DMS79 treated with DMSO at 0.1 percent for 48 hours (cell line): ENCODE data around the gene AP4S1.
"Not testable (repeated sequence)": the region's sequence is repeated elsewhere in the genome, so short reads cannot be mapped to it uniquely, and the experiment has no call there.

Source experiments
- DNase-seq: peaks from one replicate; lab custom pipeline; 2025; lab: John Stamatoyannopoulos, UW

The AP4S1 gene

DNA sequence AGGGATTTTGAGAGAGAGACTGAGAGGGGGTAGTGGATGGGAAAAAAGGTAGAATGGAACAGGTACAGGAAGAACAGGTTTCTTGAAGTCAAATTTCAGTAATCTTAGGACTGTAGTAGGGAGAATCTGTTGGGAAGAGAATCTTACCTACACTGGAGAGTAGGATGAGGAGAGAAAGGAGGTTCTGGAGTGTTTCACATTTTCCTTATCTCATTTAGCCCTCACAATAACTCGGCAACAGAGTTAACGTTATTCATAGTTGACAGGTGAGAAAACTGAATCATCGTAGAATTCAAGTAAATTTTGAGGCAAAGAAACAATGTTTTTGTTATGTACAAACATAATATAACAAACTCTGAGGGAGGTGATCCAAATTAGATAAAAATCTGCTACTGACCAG is 17.9 kb downstream of the AP4S1 start:
- no peak for DNase-seq

DNA sequence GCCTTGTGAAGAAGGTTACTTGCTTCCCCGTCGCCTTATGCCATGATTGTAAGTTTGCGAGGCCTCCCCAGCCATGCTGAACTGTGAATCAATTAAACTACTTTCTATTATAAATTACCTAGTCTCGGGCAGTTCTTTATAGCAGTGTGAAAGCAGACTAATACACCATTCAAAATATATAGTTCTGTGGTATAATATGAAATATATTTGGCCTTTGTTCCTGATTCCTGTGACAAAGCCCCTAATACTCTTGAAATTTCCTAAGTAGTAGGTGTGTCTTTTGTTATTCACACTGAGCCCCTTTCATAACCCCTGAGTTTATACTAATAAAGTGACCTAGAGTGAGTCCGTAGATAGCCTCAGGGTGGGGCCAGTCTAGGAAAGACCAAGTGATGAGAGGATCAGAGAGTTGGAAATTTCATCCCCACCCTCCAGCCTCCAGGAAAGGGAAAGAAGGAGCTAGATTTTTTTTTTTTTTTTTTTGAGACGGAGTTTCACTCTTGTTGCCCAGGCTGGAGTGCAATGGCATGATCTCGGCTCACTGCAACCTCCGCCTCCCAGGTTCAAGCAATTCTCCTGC is 20.1 kb downstream of the AP4S1 start:
- no peak for DNase-seq

DNA sequence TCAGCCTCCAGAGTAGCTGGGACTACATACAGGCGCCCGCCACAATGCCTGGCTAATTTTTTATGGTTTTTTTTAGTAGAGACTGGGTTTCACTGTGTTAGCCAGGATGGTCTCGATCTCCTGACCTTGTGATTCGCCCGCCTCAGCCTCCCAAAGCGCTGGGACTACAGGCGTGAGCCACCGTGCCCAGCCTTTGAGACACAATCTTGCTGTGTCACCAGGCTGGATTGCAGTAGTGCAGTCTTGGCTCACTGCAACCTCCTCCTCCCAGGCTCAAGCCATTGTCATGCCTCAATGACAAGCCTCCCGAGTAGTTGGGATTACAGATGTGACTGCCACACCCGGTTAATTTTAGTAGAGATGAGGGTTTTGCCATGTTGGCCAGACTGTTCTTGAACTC is 22.1 kb downstream of the AP4S1 start:
- DNase-seq = no peak

GRCh38 chr14:31051023-31051422 is 25.6 kb downstream of the AP4S1 start:
- DNase-seq = no peak

- no peak for DNase-seq
Measured at GRCh38 chr14:31051511-31051910, 26.1 kb downstream of the AP4S1 start.

DNA sequence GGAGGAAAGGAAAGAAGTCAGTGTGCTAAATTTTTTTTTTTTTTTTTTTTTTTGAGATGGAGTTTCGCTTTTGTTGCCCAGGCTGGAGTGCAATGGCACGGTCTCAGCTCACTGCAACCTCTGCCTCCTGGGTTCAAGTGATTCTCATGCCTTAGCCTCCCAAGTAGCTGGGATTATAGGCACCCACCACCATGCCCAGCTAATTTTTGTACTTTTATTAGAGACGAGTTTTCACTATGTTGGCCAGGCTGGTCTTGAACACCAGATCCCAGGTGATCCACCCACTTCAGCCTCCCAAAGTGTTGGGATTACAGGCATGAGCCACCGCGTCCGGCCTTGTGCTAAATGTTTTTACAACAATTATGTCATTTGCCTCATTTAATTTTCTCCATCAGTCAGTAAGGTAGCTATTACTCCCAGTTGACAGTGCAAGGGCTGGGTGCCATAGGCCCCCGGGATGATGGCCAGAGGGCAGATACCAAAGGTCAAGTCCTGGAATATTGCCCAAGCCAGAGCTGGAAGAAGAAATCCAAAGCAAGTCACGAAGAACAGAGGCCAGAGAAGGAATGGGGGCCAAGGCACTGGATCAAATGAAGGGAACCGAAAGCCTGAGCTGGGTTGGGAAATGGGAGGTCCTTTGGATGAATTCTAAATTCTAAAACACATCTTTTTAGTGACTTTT is 27.6 kb downstream of the AP4S1 start:
- DNase-seq = not testable (repeated sequence)

GRCh38 chr14:31057035-31057434 is 31.6 kb downstream of the AP4S1 start:
- no peak for DNase-seq

GRCh38 chr14:31057701-31058364 is 32.4 kb downstream of the AP4S1 start:
- no peak for DNase-seq

DNA sequence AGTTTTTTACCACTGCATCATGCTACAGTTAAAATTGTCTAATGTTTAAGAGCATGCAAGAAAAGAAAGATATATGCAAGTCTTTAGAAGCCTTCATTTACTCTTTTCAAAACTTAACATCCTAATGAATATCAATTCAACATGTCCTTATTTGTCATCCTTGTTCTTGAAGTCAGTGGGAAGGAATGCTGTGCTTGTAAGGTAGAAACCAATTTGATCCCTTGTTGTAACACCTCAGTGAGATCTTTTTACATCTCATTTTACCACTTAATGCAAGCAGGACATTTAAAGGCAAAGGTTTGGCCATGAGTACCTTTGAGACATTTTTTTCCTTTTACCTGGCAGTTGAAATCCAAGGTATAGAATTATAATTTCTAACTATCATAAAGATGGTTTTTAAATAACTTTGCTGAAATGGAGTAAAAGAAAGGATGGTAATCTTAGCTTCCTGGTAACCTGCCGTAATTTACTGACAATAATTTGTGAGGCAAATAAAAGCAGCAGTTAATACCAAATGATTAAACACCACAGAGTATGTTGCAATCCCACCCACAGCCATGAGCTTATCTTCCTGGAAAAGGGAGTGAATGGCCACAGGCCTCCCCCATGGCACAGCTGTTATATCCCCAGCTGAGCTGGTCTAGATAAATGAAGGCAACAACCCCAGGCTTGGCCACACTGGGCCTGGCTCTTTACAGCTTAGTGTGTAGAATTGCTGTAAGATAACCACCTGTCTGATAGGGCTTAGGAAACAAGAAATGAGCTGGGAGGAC is 33.9 kb downstream of the AP4S1 start:
- DNase-seq = no peak

DNA sequence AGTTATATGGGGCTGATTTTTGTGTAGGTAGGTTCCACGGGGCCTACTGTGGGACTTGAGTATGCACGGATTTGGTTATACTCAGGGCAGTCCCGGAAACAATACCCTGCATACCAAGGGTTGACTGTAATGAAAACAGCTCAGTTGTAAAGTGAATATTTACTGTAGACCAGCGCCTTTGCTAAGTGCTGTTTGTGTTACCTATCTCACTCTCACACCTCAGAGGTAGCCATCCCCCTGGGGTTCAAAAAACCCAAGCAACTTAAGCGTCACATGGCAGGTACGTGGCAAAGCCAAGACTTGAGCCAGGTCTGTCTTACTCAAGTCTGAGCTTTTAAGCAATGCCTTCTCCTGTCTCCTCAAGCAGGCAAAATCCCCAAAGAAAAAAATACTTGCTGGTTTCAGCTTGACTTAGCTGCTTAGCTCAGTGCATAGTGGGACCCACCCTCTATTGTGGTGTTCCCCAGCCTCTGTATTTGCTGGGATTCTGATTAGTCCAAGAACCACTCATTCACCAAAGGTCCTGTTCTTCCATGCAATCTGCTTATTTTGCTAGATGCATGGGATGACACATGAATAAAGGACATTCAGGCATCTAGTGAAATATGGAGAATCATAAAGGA is 34.9 kb downstream of the AP4S1 start:
- no peak for DNase-seq

DNA sequence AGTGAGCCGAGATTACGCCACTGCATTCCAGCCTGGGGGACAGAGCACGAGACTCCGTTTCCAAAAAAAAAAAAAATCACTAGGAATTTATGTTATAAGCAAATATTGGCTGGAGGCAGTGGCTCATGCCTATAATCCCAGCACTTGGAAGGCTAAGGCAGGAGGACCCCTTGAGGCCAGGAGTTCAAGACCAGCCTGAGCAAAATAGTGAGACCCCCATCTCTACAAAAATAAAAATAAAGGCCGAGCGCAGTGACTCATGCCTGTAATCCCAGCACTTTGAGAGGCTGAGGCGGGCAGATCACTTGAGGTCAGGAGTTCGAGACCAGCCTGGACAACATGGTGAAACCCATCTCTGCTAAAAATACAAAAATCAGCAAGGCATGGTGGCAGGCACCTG is 37.5 kb downstream of the AP4S1 start:
- not testable (repeated sequence) for DNase-seq

DNA sequence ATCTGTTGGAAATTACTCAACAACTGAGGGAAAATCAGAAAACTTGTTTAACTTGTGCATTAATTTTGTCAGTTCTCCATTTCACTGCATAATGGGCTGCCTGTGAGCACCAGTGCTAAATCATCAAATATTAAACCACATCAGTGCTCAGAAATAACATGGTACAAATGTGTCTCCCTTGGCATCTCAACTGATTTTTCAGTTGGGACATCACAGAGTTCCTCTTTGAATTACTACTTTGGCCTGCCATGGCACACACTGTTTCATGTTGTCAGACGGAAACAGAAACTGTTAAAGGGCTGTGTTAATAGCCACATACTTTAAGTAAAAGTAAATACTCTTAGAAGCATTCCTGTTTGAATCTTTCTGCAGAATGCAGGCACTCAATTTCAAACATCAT is 42.8 kb downstream of the AP4S1 start:
- no peak for DNase-seq

GRCh38 chr14:31069343-31069742 is 43.9 kb downstream of the AP4S1 start:
- no peak for DNase-seq

DNA sequence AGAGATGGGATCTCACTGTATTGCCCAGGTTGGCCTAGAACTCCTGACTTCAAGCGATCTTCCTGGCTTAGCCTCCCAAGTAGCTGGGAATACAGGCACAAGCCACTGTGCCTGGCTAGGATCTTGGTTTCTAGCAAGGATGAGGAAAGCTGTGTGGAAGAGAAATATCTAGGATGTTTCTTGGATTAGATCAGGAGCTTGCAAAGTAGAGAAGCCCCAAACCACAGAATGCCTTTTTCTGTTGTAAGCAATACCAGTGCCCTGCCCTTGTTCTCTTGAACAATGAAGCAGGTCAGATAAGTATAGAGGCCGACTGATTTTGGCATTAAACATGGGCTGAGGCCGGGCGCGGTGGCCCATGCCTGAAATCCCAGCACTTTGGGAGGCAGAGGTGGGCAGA is 45.0 kb downstream of the AP4S1 start:
- no peak for DNase-seq

DNA sequence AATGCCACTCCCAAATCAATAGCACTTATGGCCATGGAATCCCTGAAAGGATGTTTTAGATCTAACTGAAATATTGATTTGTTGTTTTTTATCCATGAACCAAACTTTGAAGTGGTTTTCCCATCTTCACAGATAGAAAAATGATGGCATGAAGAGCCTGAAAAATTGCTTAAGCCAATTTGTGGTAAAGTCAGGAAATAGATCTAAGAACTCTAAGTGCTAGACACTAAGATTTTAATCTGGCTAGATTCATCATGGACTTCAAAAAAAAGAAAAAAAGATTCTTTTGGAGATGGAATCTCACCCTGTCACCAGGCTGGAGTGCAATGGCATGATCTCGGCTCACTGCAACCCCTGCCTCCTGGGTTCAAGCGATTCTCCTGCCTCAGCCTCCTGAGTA is 45.7 kb downstream of the AP4S1 start:
- DNase-seq = no peak

- DNase-seq = no peak
Measured at GRCh38 chr14:31075144-31075543, 49.7 kb downstream of the AP4S1 start.

- DNase-seq = no peak
Measured at GRCh38 chr14:31078766-31079165, 53.3 kb downstream of the AP4S1 start.

DNA sequence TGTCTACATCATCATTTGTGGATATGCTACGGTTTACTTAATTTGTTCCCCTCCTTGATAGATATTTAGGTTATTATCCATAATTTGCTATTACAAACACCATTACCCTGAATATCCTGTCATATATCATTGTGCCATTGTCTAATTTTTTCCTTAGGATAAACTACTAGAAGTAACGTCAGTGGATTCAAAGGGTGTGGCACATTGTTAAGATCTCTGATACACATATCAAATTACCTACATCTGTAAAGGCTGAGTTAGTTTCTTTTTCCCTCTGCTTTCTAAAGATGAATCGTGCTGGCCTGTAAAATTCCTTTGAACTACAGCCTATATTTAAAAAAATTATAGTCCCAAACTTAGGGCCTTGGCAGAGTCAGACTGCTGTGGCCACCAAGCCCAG is 54.6 kb downstream of the AP4S1 start:
- no peak for DNase-seq

- no peak for DNase-seq
Measured at GRCh38 chr14:31080484-31080883, 55.0 kb downstream of the AP4S1 start.

- DNase-seq = no peak
Measured at GRCh38 chr14:31083781-31084180, 58.3 kb downstream of the AP4S1 start.

- no peak for DNase-seq
Measured at GRCh38 chr14:31084385-31084784, 58.9 kb downstream of the AP4S1 start.

DNA sequence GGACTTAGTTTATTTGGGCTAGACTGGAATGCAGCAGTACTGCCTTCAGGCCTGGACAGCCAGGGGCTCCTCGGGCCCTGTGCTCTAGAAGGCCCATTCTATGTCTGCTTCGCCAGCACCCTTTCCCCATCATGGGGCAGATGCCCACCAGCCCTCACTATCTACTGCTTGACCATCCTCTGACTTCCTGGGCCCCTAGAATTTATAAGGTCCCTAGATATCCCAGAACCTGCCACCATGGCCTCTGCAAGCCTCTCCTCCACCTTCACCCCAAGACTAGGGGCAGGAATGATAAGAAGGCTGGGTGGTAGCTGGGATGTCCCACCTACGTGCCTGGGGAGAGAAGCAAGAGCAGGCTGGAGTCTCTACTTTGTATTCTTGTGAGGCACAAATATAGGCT is 59.6 kb downstream of the AP4S1 start:
- no peak for DNase-seq
